ENCODE measurements around the gene CDCA8.

DNA sequence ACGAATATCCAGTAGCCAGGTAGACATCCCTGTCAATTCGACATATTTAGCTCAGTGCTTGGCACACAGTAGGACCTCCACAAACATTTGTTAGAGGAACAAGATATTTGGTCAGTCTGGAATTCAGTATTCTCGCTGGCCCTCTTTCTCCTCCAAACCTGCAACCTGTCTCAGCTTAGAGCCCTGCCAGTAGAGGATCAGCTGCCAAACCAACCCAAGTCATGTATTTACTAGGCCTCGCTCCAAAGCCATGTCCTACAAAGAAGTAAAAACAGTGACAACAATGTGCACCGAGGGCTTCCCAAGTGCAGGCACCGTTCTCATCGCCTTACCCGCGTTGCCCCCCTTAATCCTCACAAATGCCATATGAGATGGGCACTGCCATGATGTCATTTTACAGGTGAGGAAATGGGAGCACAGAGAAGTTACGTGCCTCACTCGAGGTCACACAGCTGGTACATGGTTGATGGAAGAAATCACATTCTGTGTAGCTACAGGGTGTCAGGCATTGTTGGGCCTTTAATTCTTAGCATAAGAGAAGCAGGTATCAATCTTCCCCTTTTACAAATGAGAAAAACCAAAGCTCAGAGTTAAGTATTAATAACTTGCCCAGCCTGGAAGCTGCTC is 26.0 kb upstream of the CDCA8 start:
- no peak for TF ChIP-seq EZH2 (IDR thresholded peaks at IDR 0.05; ENCODE audit: low read length)
- TF ChIP-seq, protein P1, sequence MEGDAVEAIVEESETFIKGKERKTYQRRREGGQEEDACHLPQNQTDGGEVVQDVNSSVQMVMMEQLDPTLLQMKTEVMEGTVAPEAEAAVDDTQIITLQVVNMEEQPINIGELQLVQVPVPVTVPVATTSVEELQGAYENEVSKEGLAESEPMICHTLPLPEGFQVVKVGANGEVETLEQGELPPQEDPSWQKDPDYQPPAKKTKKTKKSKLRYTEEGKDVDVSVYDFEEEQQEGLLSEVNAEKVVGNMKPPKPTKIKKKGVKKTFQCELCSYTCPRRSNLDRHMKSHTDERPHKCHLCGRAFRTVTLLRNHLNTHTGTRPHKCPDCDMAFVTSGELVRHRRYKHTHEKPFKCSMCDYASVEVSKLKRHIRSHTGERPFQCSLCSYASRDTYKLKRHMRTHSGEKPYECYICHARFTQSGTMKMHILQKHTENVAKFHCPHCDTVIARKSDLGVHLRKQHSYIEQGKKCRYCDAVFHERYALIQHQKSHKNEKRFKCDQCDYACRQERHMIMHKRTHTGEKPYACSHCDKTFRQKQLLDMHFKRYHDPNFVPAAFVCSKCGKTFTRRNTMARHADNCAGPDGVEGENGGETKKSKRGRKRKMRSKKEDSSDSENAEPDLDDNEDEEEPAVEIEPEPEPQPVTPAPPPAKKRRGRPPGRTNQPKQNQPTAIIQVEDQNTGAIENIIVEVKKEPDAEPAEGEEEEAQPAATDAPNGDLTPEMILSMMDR (optimal IDR thresholded peaks at IDR 0.05 in 1 of 3, IDR thresholded peaks at IDR 0.05 in 1 of 3, conservative IDR thresholded peaks at IDR 0.05 in 1 of 3; ENCODE audit: extremely low read depth in 1 of 3, insufficient read depth in 2 of 3, low read length in 3 of 3), result no peak

All from keratinocyte (primary cell).